GM18868 (cell line): ENCODE measurements around the gene SYT3.

ENCODE experiments used
- ATAC-seq: cut with Tn5 transposase; IDR thresholded peaks from one replicate; pipeline ENCODE4 v1.9.1; 2021; ENCODE audit warnings: mild to moderate bottlenecking, moderate library complexity; ENCODE audit not compliant: unreplicated experiment

SYT3 gene

DNA sequence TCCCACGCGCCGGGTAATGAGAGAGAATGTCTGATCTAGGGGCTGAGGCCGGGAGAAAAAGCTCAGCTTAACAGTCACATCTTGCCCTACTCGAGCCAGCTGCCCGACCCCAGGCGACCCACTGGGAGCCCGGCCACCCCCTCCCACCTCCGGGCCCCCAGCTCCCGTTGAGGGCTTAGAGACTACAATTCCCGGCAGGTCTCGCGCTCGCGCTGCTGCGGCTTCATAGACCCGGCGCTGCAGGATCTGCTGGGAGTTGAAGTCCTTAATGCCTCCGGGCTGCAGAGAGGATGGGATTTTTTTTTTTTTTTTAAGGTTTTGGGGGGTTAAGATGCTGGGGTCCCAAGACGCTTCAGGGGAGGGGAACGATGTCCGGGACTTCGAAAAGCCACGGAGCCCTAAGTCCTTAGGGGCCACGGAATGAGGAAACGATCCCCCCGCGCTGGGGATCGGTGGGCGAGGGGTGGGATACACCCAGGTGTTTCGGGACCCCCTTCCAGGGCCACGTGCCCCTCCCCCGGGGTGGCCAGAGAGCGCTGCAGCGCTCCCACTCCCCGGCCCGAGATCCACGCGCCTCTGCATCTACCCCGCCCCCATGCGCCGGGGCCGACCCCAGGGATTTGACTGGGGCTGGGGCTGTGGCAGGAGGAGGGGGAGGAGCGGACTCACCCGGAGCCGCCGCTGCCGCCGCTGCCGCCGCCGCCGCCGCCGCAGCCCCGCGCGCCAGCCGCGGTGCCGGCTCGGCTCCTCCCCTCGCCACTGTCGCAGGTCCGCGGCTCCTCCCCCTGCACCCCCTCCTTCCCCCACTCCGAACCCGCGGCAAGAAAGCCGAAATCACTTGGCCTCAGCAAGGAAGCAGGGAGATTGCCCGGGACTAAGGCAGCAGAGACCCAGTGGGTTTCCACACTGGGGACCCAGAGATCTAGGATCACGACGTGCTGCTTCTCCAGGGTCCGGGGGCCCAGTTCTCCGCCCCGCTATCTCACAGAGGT lies at the start of gene SYT3:
Gene SYT3 (minus strand): TSS at position 761 of the 992 bp plus-strand sequence. CDS start 2,470 bp downstream, outside the sequence.
- ATAC-seq: no peak

- ATAC-seq: no peak
Measured at GRCh38 chr19:50688766-50689165, 49.1 kb upstream of the SYT3 start.

DNA sequence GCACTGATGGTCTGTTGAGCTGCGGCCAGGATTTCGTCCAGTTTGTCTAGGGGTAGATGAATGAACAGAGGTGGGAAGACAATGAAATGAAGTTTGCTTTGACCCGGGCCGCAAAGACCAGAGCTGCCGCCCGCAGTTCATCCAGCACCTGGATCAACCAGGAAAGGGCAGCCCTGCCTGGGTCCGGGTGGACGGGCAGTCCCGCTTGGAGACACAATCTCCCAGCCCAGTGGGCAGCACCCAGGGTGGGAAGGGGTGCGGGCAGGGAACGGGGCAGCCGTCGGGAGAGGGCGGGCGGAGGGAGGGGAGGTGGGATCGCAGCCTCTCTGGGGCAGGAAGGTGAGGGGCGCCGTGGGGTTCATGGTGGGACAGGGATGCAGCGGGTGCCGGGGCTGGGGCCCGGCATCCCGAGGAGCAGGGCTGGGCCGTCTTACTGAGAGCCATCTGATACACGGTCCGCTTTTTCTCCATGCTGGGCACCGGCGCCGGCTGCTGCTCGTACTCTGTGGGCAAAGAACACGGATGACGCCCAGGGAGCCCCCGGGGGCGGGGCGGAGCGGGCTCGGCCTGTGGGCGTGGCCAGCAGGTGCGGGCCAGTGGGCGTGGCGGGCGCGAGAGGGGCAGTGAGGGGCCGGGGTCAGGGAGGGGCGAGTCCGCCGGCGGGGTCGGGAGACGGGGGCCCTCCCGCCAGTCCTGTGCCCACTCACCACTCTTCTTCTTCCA lies 46.8 kb upstream of the SYT3 start:
- no peak for ATAC-seq

DNA sequence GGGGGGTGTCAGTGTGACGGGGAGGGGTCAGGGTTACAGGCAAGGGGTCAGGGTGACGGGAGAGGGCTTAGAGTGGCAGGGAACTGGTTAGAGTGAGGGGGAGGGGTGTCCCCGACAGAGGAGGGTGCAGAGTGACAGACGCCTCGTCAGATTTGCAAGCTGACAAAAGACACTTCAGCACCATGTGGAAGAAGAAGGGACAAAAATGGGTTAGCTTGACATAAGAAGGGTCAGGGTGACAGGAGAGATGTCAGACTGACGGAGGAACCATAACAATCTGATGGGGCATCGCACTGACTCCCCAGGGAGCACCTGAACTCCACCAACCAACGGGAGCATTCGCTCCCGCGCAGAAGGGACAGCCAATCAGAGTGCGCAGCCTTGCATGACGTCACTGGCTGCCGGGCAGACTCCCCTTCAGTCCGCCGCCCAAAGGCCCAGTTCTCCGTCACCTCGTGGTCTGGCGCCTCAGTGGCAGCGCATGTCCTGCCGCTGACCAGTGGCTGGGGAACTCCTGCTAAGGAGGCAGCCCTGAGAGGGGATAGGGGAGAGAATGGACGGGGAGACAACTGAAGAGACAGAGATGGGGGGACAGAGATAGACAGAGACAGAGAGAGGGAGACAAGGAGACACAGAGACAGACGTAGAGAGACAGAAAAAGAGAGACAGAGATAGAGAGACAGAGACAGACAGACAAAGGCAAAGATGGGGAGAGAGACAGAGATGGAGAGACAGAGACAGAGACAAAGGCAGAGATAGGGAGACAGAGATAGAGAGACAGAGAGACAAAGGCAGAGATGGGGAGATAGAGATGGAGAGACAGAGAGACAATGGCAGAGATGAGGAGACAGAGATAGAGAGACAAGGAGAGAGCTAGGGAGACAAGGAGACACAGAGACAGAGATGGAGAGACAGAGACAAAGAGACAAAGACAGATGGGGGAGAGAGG lies 39.8 kb upstream of the SYT3 start:
- no peak for ATAC-seq

- ATAC-seq: no peak
Measured at GRCh38 chr19:50678323-50678722, 38.6 kb upstream of the SYT3 start.

DNA sequence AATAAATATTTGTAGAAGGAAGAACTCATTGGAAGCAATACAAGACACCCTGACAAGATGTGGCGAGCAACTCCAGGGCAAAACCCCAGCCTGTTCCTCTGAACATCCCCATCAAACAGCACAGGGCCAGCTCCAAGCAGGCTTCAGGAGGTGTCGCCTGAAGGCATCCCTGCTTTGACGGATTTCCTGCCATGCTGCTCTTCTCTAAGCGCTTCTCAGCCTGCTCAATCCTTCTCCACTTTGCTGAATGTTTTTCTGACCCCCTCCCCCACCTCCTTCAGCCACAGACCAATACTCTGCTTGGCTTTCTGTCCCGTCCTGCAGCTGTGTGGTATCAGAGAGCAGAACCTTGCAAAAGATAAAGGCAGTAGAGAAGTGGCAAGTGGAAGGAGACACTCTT lies 38.0 kb upstream of the SYT3 start:
- no peak for ATAC-seq

DNA sequence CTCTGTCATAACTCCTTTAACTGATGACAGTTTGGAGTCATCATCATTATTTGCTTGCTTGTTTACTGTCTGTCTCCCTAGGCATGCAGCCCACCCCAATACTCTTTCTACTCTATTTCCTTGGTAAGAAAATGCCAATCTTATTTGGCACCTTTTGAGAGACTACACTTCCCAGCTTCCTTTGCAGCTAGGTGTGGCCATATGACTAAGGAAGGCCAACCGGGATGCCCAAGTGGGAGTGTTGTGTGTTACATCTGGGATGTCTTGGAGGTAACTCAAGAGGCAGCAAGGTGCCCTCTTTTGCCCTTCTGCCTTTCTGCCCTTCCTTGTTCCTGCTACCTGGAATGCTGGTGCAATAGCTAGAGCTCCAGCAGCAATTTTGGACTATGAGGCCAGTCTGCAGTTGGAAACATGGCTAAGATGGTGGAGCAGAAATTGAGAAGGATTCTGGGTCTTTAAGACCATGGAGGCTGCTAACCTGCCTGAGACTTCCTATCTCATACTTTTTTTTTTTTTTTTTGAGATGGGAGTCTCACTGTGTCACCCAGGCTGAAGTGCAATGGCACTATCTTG lies 37.0 kb upstream of the SYT3 start:
- ATAC-seq: no peak

- no peak for ATAC-seq
Measured at GRCh38 chr19:50673118-50673517, 33.4 kb upstream of the SYT3 start.

DNA sequence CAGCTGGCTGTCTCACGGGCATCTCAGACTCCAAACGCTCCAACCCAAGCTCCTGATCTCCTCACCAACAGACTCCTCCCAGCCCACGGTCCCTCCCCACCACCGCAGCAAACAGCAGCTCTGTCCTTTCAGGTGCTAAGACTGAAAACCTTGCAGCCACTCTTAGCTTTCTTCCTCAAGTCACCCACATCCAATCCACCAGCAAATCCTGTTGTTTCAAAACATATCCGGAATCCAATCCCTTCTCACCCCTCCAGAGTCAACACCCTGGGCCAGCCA lies 30.4 kb upstream of the SYT3 start:
- no peak for ATAC-seq

- no peak for ATAC-seq
Measured at GRCh38 chr19:50669302-50670101, 29.8 kb upstream of the SYT3 start.

DNA sequence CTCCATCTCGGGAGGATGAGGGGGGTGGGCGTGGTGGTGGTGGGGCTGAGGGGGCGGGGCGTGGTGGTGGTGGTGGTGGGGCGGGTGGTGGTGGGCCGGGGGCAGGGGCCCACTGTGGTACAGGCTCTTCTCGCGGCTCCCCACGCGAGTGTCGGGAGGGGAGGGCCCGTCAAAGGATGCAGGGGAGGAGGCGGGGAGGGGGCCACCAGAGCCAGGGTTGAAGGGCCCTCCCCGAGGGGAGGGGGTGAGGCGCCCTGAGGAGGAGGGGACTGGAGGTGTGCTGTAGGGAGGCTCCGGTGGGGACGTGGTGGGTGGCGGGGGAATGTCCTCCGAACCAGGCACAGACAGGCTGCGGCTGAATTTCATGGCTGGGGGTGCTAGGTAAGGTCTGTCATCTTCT lies 29.2 kb upstream of the SYT3 start:
- ATAC-seq: no peak

- ATAC-seq: no peak
Measured at GRCh38 chr19:50668416-50668815, 28.7 kb upstream of the SYT3 start.

GRCh38 chr19:50667759-50668231 lies 28.1 kb upstream of the SYT3 start:
- ATAC-seq: no peak

DNA sequence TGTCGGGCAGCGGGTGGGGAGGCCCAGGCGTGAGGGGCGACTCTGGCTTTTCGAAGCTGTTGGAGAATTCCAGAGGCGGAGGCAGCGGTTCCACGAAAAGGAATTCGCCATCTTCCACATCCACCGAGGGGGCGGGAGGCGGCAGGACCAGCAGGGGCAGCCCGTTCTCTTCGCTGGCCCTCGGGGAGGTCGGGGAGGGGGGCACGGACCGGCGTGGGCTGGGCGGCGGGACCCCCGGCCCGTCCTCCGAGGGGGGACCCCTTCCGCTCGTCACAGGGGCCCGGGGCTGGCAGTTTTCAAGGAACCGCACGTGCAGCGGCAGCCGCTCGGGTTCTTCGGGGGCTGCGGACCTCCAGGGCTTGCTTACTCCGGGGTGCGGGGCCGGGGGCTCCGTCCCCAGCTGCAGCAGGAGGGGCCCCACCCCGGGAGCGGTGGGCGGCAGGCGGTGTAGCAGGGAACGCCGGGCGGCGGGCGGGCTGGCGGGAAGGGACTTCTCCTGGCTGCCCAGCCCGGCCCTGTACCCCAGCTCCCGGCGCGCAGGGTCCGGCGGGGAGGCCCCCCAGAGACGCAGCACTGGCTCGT lies 27.6 kb upstream of the SYT3 start:
- ATAC-seq: no peak

GRCh38 chr19:50666346-50667176 lies 26.9 kb upstream of the SYT3 start:
- no peak for ATAC-seq

- ATAC-seq: no peak
Measured at GRCh38 chr19:50664204-50664603, 24.5 kb upstream of the SYT3 start.

DNA sequence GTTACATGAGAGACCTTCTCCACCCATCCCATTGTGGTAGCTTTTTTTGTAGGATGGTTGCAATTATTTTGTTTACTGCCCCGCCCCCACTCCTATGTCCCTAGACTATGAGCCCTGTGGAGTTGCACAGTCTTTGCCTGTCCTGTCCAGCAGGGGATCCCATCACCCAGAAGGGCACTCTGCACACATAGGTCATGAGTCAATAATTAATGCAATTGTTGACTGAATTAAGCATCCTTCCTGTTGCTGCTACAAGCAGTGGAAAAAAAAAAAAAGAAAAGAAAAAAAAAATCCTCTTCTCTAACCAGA lies 23.8 kb upstream of the SYT3 start:
- no peak for ATAC-seq

DNA sequence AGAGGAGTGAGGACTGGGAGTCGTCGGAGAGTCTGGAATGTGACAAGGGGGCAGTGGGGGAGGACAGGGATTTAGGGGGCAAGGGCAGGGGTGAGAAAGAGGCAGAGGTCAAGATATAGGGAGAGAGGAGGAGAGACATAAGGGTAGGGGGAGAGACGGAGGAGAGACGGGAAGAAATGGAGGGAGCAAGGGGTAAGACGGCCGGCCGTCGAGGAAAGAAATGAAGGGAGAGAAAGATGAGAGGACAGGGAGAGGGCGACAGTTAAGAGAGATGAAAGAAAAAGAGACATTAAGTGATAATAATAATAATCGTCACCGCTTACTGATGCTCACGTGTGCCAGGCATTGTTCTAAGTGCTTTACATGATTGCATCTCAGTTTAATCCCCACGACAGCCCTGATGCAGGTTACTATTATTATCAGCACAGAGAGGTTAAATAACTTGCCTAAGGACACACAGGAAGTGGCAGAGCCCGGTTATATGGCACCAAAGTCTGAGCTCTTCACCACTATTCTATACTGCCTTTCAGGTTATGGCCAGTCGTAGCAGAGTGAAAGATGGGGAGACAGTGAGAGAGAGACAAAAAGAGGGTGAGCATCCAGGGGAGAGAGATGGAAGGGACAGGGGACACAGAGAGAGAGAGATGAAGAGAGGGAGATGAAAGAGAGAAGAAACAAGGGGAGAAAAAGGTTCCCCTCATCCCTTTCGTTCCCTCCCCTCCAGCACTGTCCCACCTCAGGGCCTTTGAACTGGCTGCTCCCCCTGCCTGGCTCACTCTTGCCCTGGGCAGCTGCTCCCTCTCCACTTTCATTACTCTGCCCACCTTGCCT lies 23.2 kb upstream of the SYT3 start:
- no peak for ATAC-seq
